PC-3 (cell line): Measurements from ENCODE around the gene RBM34. TPM values are rescaled to one million over a fixed set of nuclear protein-coding genes. Genes with fewer than 3 reads are reported as not detected.

Experiments
- ATAC-seq: fragments of 200-7000 bp; cut with Tn5 transposase; 2 replicates; pipeline ENCODE4 v1.9.1; 2020; ENCODE audit warnings: mild to moderate bottlenecking, moderate library complexity
- BruUV-seq: library from RNA; stranded (reverse); fragments of 400-500 nt; replicated peaks from 2 replicates; lab custom pipeline; 2021; lab: Mats Ljungman, UMichigan
- CTCF ChIA-PET: fragments of 300-600 bp; sonication (Branson Sonifier 250); formaldehyde crosslinking; loops from one replicate; lab custom pipeline; 2022; ENCODE audit warnings: antibody characterized with exemption; lab: Charles Lee
- POLR2A ChIA-PET: fragments of 300-600 bp; sonication (Branson Sonifier 250); formaldehyde crosslinking; loops from one replicate; lab custom pipeline; 2022; ENCODE audit warnings: antibody characterized with exemption; ENCODE audit not compliant: unreplicated experiment; lab: Charles Lee
- DNase-seq: peaks from one replicate; pipeline ENCODE4 v3.0.0-alpha.2; 2015
- H2AFZ ChIP-seq: fragments of 300-600 bp; sonication (generic); 2 replicates; pipeline ENCODE4 v1.6.0; 2016; ENCODE audit warnings: antibody characterized with exemption, low read length
- H3F3A ChIP-seq: fragments of 300-600 bp; sonication (generic); one replicate; pipeline ENCODE4 v1.6.0; 2017; ENCODE audit warnings: antibody characterized with exemption, low read length, control low read depth, mild to moderate bottlenecking; ENCODE audit not compliant: unreplicated experiment
- H3K27ac ChIP-seq: fragments of 300-600 bp; sonication (generic); 2 replicates; pipeline ENCODE4 v1.5.1; 2016; ENCODE audit warnings: mild to moderate bottlenecking, low read length
- H3K27me3 ChIP-seq: fragments of 300-600 bp; sonication (generic); 2 replicates; pipeline ENCODE4 v1.6.1; 2016; ENCODE audit warnings: low read length, mixed read lengths
- H3K36me3 ChIP-seq: fragments of 300-600 bp; sonication (generic); 2 replicates; pipeline ENCODE4 v1.6.1; 2016; ENCODE audit warnings: low read depth, mixed run types, low read length, mixed read lengths
- H3K4me1 ChIP-seq: fragments of 300-600 bp; sonication (generic); 2 replicates; pipeline ENCODE4 v1.5.1; 2016; ENCODE audit warnings: low read length; ENCODE audit not compliant: insufficient read depth
- H3K4me2 ChIP-seq: fragments of 300-600 bp; sonication (generic); 2 replicates; pipeline ENCODE4 v1.6.0; 2016; ENCODE audit warnings: low read length
- H3K4me3 ChIP-seq: fragments of 300-600 bp; sonication (generic); 2 replicates; pipeline ENCODE4 v1.5.1; 2016; ENCODE audit warnings: mild to moderate bottlenecking, low read length, mixed read lengths
- H3K79me2 ChIP-seq: fragments of 300-600 bp; sonication (generic); 2 replicates; pipeline ENCODE4 v1.6.1; 2017; ENCODE audit warnings: low read length, mixed read lengths
- H3K9ac ChIP-seq: fragments of 300-600 bp; sonication (generic); 2 replicates; pipeline ENCODE4 v1.6.0; 2016; ENCODE audit warnings: mild to moderate bottlenecking, low read length
- H3K9me2 ChIP-seq: fragments of 300-600 bp; sonication (generic); replicated peaks from 2 replicates; pipeline ENCODE4 v1.6.1; 2016; ENCODE audit warnings: mixed run types, low read length, mixed read lengths
- H3K9me3 ChIP-seq: fragments of 300-600 bp; sonication (generic); 2 replicates; pipeline ENCODE4 v1.6.1; 2016; ENCODE audit warnings: low read length, mixed read lengths
- H4K20me1 ChIP-seq: fragments of 300-600 bp; sonication (generic); 2 replicates; pipeline ENCODE4 v1.6.1; 2016; ENCODE audit warnings: low read length, mixed read lengths
- EZH2 ChIP-seq: fragments of 300-600 bp; sonication (generic); IDR thresholded peaks from one replicate; pipeline ENCODE4 v1.6.1; 2017; ENCODE audit warnings: antibody characterized with exemption, mild to moderate bottlenecking, low read length; ENCODE audit not compliant: unreplicated experiment
- EZH2phosphoT487 ChIP-seq: fragments of 300-600 bp; sonication (generic); IDR thresholded peaks from 2 replicates; pipeline ENCODE4 v1.6.1; 2018; ENCODE audit warnings: mild to moderate bottlenecking, antibody characterized with exemption, low read length, borderline replicate concordance
- intact Hi-C: fragments of 100-400 bp; cut with micrococcal nuclease; formaldehyde crosslinking; loops from 2 replicates; pipeline ENCODE4 v1.9.0; 2023
- total RNA-seq: library from RNA; depleted of rRNA; stranded (reverse); fragments of >200 nt; gene quantifications from 2 replicates; pipeline ENCODE4 v1.2.3, GENCODE V29; 2014
- TF ChIP-seq, protein P1 (sequence below): fragments of 300-600 bp; sonication (generic); conservative IDR thresholded peaks from 2 replicates; pipeline ENCODE4 v1.5.1; 2017; ENCODE audit warnings: antibody characterized with exemption, low read depth, mild to moderate bottlenecking, low read length

Gene RBM34
- total RNA-seq, 1 experiment from 2014 or later = 40.1 TPM

- POLR2A ChIA-PET = interaction anchor here (0.6 kb wide), 1 partner anchor 511 kb away, joined by 3 read pairs; no protein-coding TSS in a partner anchor
- ATAC-seq (no peak), DNase-seq (no peak)
- Histone ChIP-seq H2AFZ (no peak overlapping the region), H3K27ac (no peak overlapping the region), H3K36me3 (peaks cover 41% of the 10 kb centered on the region), H3K4me2 (no peak overlapping the region), H3K9me2 (no peaks in the 10 kb centered on the region), H3K27me3 (no peaks in the 10 kb centered on the region), H3K9me3 (no peaks in the 10 kb centered on the region), H4K20me1 (peaks cover 55% of the 10 kb centered on the region), H3K4me3 (no peak overlapping the region), H3K4me1 (no peaks in the 10 kb centered on the region), H3K79me2 (peaks cover 93% of the 10 kb centered on the region), H3F3A (no peaks in the 10 kb centered on the region), H3K9ac (no peak overlapping the region)
- TF ChIP-seq EZH2phosphoT487 = no peak
- TF ChIP-seq EZH2 = no peak
- TF ChIP-seq, protein P1, sequence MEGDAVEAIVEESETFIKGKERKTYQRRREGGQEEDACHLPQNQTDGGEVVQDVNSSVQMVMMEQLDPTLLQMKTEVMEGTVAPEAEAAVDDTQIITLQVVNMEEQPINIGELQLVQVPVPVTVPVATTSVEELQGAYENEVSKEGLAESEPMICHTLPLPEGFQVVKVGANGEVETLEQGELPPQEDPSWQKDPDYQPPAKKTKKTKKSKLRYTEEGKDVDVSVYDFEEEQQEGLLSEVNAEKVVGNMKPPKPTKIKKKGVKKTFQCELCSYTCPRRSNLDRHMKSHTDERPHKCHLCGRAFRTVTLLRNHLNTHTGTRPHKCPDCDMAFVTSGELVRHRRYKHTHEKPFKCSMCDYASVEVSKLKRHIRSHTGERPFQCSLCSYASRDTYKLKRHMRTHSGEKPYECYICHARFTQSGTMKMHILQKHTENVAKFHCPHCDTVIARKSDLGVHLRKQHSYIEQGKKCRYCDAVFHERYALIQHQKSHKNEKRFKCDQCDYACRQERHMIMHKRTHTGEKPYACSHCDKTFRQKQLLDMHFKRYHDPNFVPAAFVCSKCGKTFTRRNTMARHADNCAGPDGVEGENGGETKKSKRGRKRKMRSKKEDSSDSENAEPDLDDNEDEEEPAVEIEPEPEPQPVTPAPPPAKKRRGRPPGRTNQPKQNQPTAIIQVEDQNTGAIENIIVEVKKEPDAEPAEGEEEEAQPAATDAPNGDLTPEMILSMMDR = no peak
- intact Hi-C loops = no loop called here
- no TSS peak for BruUV-seq
- CTCF ChIA-PET = interaction anchor here (1.0 kb wide), 1 partner anchor 18 kb away, joined by 5 read pairs; no protein-coding TSS in a partner anchor
Measured at GRCh38 chr1:235122348-235122747, 38.7 kb downstream of the RBM34 start.

DNA sequence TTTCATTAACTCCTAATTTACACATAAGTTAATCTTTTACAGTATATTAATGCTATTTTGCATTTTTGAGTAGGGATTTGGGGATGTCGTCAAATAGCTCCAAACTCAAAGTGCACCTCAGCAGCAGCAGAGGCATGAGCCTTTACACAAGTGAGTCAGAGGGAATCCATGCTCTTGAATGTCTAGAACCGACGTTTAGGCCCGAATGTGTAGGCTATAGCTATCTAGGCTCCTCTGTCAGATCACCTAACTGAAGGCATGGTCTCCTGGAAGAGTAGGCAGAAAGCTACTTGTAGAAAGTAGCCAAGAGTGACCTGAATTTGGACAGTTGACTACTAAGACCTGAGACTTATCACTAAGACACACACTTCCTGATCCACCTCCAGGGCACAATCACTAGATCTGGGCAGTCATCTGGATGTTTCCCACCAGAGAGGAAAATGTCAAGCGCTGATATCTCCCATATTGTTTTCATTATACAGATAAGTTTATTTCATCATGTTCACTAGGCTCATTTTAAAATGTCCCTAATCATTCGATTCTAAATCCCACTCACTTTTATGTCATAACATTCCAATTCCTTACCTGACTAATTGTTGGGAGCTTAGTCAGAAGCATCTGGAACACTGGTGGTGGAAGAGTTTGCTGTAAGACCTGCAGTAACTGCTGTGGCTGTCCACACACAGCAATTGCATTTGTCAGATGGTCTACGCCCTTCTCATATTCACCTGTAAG is 47.7 kb downstream of the RBM34 start:
- ATAC-seq (no peak), DNase-seq (no peak)
- no peak for TF ChIP-seq EZH2phosphoT487
- TF ChIP-seq EZH2 = no peak
- TF ChIP-seq, protein P1 = no peak
- Histone ChIP-seq H3K9me2 (no peaks in the 10 kb centered on the region), H3K4me3 (no peak overlapping the region), H3K27ac (no peak overlapping the region), H3K27me3 (no peaks in the 10 kb centered on the region), H3K9me3 (no peaks in the 10 kb centered on the region), H3K36me3 (peaks cover 62% of the 10 kb centered on the region), H3K9ac (no peak overlapping the region), H3F3A (no peaks in the 10 kb centered on the region), H3K4me2 (no peak overlapping the region), H3K4me1 (no peaks in the 10 kb centered on the region), H4K20me1 (0 out of 2 replicates have a peak, but pooled peaks cover 20% of the 10 kb centered on the region), H2AFZ (no peak overlapping the region), H3K79me2 (peaks cover 25% of the 10 kb centered on the region; the same call in 1 of the 2 replicates)
- CTCF ChIA-PET = no interaction called here
- intact Hi-C loops = no loop called here
- BruUV-seq = no TSS peak
- POLR2A ChIA-PET = no interaction called here
